Liver (tissue), 2 donors: Measurements from ENCODE around the gene BBIP1.

ENCODE experiments used
- YY1 ChIP-seq: IDR thresholded peaks from 2 replicates; pipeline ENCODE4 v1.6.1; 2016; ENCODE audit warnings: antibody characterized with exemption, mild to moderate bottlenecking
- TF ChIP-seq, protein P1 (sequence below): fragments of 150-350 bp; IDR thresholded peaks from 2 replicates; pipeline ENCODE4 v1.5.1; 2017; ENCODE audit warnings: improper control_type of control experiment, low read depth, low read length; ENCODE audit not compliant: missing input control
- TF ChIP-seq, protein P2 (sequence below): IDR thresholded peaks from 2 replicates; pipeline ENCODE4 v1.6.1; 2016; ENCODE audit warnings: antibody characterized with exemption, mild to moderate bottlenecking
- donor health status: healthy.

DNA sequence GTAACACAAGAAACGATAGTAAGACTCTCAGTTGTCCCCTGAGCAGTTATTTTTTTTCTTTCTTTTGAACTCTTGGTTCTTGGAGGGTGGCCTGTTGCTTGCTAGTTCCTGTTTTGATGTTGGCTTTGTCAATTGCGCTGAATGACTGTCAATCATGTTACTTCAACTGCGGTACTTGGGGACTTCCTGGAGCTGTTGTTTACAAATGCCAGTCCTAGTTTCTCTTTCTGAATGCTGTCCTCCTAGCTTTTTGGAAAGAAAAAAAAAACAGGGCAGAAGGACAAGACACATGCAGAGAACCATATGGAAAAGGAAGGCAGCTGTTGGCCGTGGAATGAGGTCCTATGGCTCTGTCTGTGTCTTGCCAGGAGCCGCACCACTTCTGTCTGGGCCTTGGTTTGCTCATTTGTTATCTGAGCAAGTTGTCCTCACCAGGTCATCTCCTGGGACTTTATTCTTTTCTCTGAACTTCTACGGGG, 54.3 kb downstream of the BBIP1 start:
- TF ChIP-seq YY1: peak; percentile 16
- TF ChIP-seq, protein P1, sequence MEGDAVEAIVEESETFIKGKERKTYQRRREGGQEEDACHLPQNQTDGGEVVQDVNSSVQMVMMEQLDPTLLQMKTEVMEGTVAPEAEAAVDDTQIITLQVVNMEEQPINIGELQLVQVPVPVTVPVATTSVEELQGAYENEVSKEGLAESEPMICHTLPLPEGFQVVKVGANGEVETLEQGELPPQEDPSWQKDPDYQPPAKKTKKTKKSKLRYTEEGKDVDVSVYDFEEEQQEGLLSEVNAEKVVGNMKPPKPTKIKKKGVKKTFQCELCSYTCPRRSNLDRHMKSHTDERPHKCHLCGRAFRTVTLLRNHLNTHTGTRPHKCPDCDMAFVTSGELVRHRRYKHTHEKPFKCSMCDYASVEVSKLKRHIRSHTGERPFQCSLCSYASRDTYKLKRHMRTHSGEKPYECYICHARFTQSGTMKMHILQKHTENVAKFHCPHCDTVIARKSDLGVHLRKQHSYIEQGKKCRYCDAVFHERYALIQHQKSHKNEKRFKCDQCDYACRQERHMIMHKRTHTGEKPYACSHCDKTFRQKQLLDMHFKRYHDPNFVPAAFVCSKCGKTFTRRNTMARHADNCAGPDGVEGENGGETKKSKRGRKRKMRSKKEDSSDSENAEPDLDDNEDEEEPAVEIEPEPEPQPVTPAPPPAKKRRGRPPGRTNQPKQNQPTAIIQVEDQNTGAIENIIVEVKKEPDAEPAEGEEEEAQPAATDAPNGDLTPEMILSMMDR: no peak
- TF ChIP-seq, protein P2, sequence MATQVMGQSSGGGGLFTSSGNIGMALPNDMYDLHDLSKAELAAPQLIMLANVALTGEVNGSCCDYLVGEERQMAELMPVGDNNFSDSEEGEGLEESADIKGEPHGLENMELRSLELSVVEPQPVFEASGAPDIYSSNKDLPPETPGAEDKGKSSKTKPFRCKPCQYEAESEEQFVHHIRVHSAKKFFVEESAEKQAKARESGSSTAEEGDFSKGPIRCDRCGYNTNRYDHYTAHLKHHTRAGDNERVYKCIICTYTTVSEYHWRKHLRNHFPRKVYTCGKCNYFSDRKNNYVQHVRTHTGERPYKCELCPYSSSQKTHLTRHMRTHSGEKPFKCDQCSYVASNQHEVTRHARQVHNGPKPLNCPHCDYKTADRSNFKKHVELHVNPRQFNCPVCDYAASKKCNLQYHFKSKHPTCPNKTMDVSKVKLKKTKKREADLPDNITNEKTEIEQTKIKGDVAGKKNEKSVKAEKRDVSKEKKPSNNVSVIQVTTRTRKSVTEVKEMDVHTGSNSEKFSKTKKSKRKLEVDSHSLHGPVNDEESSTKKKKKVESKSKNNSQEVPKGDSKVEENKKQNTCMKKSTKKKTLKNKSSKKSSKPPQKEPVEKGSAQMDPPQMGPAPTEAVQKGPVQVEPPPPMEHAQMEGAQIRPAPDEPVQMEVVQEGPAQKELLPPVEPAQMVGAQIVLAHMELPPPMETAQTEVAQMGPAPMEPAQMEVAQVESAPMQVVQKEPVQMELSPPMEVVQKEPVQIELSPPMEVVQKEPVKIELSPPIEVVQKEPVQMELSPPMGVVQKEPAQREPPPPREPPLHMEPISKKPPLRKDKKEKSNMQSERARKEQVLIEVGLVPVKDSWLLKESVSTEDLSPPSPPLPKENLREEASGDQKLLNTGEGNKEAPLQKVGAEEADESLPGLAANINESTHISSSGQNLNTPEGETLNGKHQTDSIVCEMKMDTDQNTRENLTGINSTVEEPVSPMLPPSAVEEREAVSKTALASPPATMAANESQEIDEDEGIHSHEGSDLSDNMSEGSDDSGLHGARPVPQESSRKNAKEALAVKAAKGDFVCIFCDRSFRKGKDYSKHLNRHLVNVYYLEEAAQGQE: no peak
